Measurements from ENCODE around the gene CDH10. TPM values are rescaled to one million over a fixed set of nuclear protein-coding genes. Genes with fewer than 3 reads are reported as not detected.

Gene CDH10
- polyA plus RNA-seq, 2 donors: not detected

- no peaks in the 10 kb centered on the region for H3K27me3 ChIP-seq (ENCODE audit: control insufficient read depth in 1 of 2, insufficient read depth in 2 of 2, low read length in 2 of 2)
- no peak overlapping the region for H3K27ac ChIP-seq (ENCODE audit: low read depth in 2 of 2, low read length in 1 of 2)
These were observed 73.5 kb downstream of the CDH10 start for GRCh38 chr5:24571302-24571701.

GRCh38 chr5:24566933-24567332 lies 77.8 kb downstream of the CDH10 start:
- Histone ChIP-seq H3K27ac (ENCODE audit: low read depth in 2 of 2, low read length in 1 of 2) (no peak overlapping the region), H3K9me3 (ENCODE audit: control insufficient read depth in 2 of 2, insufficient read depth in 1 of 2, low read depth in 1 of 2, low read length in 1 of 2) (no peaks in the 10 kb centered on the region), H3K36me3 (ENCODE audit: control insufficient read depth in 2 of 2, insufficient read depth in 2 of 2, low read length in 1 of 2) (no peaks in the 10 kb centered on the region), H3K27me3 (ENCODE audit: control insufficient read depth in 1 of 2, insufficient read depth in 2 of 2, low read length in 2 of 2) (no peaks in the 10 kb centered on the region), H3K4me3 (ENCODE audit: low read depth in 1 of 2, low read length in 2 of 2) (no peak overlapping the region), H3K4me1 (ENCODE audit: control insufficient read depth in 2 of 2, insufficient read depth in 2 of 2, low read length in 1 of 2) (no peaks in the 10 kb centered on the region)

More at GRCh38 chr5:24571302-24571701, 73.5 kb downstream of the CDH10 start:
- Histone ChIP-seq H3K9me3 (ENCODE audit: control insufficient read depth in 2 of 2, insufficient read depth in 1 of 2, low read depth in 1 of 2, low read length in 1 of 2) (no peaks in the 10 kb centered on the region), H3K4me3 (ENCODE audit: low read depth in 1 of 2, low read length in 2 of 2) (no peak overlapping the region), H3K36me3 (ENCODE audit: control insufficient read depth in 2 of 2, insufficient read depth in 2 of 2, low read length in 1 of 2) (no peaks in the 10 kb centered on the region), H3K4me1 (ENCODE audit: control insufficient read depth in 2 of 2, insufficient read depth in 2 of 2, low read length in 1 of 2) (no peaks in the 10 kb centered on the region)

GRCh38 chr5:24555229-24555628 lies 89.5 kb downstream of the CDH10 start:
- Histone ChIP-seq H3K9me3 (ENCODE audit: control insufficient read depth in 2 of 2, insufficient read depth in 1 of 2, low read depth in 1 of 2, low read length in 1 of 2) (no peaks in the 10 kb centered on the region), H3K27ac (ENCODE audit: low read depth in 2 of 2, low read length in 1 of 2) (no peak overlapping the region), H3K4me3 (ENCODE audit: low read depth in 1 of 2, low read length in 2 of 2) (no peak overlapping the region), H3K27me3 (ENCODE audit: control insufficient read depth in 1 of 2, insufficient read depth in 2 of 2, low read length in 2 of 2) (no peaks in the 10 kb centered on the region), H3K36me3 (ENCODE audit: control insufficient read depth in 2 of 2, insufficient read depth in 2 of 2, low read length in 1 of 2) (no peaks in the 10 kb centered on the region), H3K4me1 (ENCODE audit: control insufficient read depth in 2 of 2, insufficient read depth in 2 of 2, low read length in 1 of 2) (no peaks in the 10 kb centered on the region)
- 59 to 64% methylated on average over 4 of the region's 4 CpGs for WGBS, 2 donors

- Histone ChIP-seq H3K9me3 (ENCODE audit: control insufficient read depth in 2 of 2, insufficient read depth in 1 of 2, low read depth in 1 of 2, low read length in 1 of 2) (peaks cover 0 to 2% of the 10 kb centered on the region in 2 donors), H3K27ac (ENCODE audit: low read depth in 2 of 2, low read length in 1 of 2) (no peak overlapping the region), H3K27me3 (ENCODE audit: control insufficient read depth in 1 of 2, insufficient read depth in 2 of 2, low read length in 2 of 2) (no peaks in the 10 kb centered on the region), H3K36me3 (ENCODE audit: control insufficient read depth in 2 of 2, insufficient read depth in 2 of 2, low read length in 1 of 2) (no peaks in the 10 kb centered on the region), H3K4me3 (ENCODE audit: low read depth in 1 of 2, low read length in 2 of 2) (no peak overlapping the region), H3K4me1 (ENCODE audit: control insufficient read depth in 2 of 2, insufficient read depth in 2 of 2, low read length in 1 of 2) (no peaks in the 10 kb centered on the region)
- 14 to 19% methylated on average over 2 of the region's 2 CpGs for WGBS, 2 donors
These were observed 97.6 kb downstream of the CDH10 start for GRCh38 chr5:24547132-24547531.

GRCh38 chr5:24539613-24540012 lies 105.2 kb downstream of the CDH10 start:
- Histone ChIP-seq H3K9me3 (ENCODE audit: control insufficient read depth in 2 of 2, insufficient read depth in 1 of 2, low read depth in 1 of 2, low read length in 1 of 2) (no peaks in the 10 kb centered on the region), H3K27ac (ENCODE audit: low read depth in 2 of 2, low read length in 1 of 2) (no peak overlapping the region), H3K4me1 (ENCODE audit: control insufficient read depth in 2 of 2, insufficient read depth in 2 of 2, low read length in 1 of 2) (no peaks in the 10 kb centered on the region), H3K27me3 (ENCODE audit: control insufficient read depth in 1 of 2, insufficient read depth in 2 of 2, low read length in 2 of 2) (no peaks in the 10 kb centered on the region), H3K36me3 (ENCODE audit: control insufficient read depth in 2 of 2, insufficient read depth in 2 of 2, low read length in 1 of 2) (no peaks in the 10 kb centered on the region), H3K4me3 (ENCODE audit: low read depth in 1 of 2, low read length in 2 of 2) (no peak overlapping the region)
- 29 to 33% methylated on average over 1 of the region's 1 CpG for WGBS, 2 donors

GRCh38 chr5:24538346-24538745 lies 106.4 kb downstream of the CDH10 start:
- no peak overlapping the region for H3K27ac ChIP-seq (ENCODE audit: low read depth in 2 of 2, low read length in 1 of 2)
- no peaks in the 10 kb centered on the region for H3K4me1 ChIP-seq (ENCODE audit: control insufficient read depth in 2 of 2, insufficient read depth in 2 of 2, low read length in 1 of 2)
- 59 to 69% methylated on average over 1 of the region's 1 CpG for WGBS, 2 donors
- no peak overlapping the region for H3K4me3 ChIP-seq (ENCODE audit: low read depth in 1 of 2, low read length in 2 of 2)
- no peaks in the 10 kb centered on the region for H3K27me3 ChIP-seq (ENCODE audit: control insufficient read depth in 1 of 2, insufficient read depth in 2 of 2, low read length in 2 of 2)
- no peaks in the 10 kb centered on the region for H3K36me3 ChIP-seq (ENCODE audit: control insufficient read depth in 2 of 2, insufficient read depth in 2 of 2, low read length in 1 of 2)
- H3K9me3 ChIP-seq (ENCODE audit: control insufficient read depth in 2 of 2, insufficient read depth in 1 of 2, low read depth in 1 of 2, low read length in 1 of 2): no peaks in the 10 kb centered on the region

- WGBS, 2 donors: 76 to 85% methylated on average over 2 of the region's 2 CpGs
- no peaks in the 10 kb centered on the region for H3K36me3 ChIP-seq (ENCODE audit: control insufficient read depth in 2 of 2, insufficient read depth in 2 of 2, low read length in 1 of 2)
- H3K9me3 ChIP-seq (ENCODE audit: control insufficient read depth in 2 of 2, insufficient read depth in 1 of 2, low read depth in 1 of 2, low read length in 1 of 2): no peaks in the 10 kb centered on the region
- H3K4me3 ChIP-seq (ENCODE audit: low read depth in 1 of 2, low read length in 2 of 2): no peak overlapping the region
- no peak overlapping the region for H3K27ac ChIP-seq (ENCODE audit: low read depth in 2 of 2, low read length in 1 of 2)
- H3K4me1 ChIP-seq (ENCODE audit: control insufficient read depth in 2 of 2, insufficient read depth in 2 of 2, low read length in 1 of 2): no peaks in the 10 kb centered on the region
- H3K27me3 ChIP-seq (ENCODE audit: control insufficient read depth in 1 of 2, insufficient read depth in 2 of 2, low read length in 2 of 2): no peaks in the 10 kb centered on the region
These were observed 109.1 kb downstream of the CDH10 start for GRCh38 chr5:24535646-24536045.

- H3K27me3 ChIP-seq (ENCODE audit: control insufficient read depth in 1 of 2, insufficient read depth in 2 of 2, low read length in 2 of 2): no peaks in the 10 kb centered on the region
- no peak overlapping the region for H3K27ac ChIP-seq (ENCODE audit: low read depth in 2 of 2, low read length in 1 of 2)
- H3K4me3 ChIP-seq (ENCODE audit: low read depth in 1 of 2, low read length in 2 of 2): no peak overlapping the region
- WGBS, 2 donors: 82 to 84% methylated on average over 1 of the region's 1 CpG
- H3K36me3 ChIP-seq (ENCODE audit: control insufficient read depth in 2 of 2, insufficient read depth in 2 of 2, low read length in 1 of 2): no peaks in the 10 kb centered on the region
- H3K4me1 ChIP-seq (ENCODE audit: control insufficient read depth in 2 of 2, insufficient read depth in 2 of 2, low read length in 1 of 2): no peaks in the 10 kb centered on the region
- no peaks in the 10 kb centered on the region for H3K9me3 ChIP-seq (ENCODE audit: control insufficient read depth in 2 of 2, insufficient read depth in 1 of 2, low read depth in 1 of 2, low read length in 1 of 2)
These were observed 113.9 kb downstream of the CDH10 start for GRCh38 chr5:24530906-24531305.

- Histone ChIP-seq H3K27ac (ENCODE audit: low read depth in 2 of 2, low read length in 1 of 2) (no peak overlapping the region), H3K4me3 (ENCODE audit: low read depth in 1 of 2, low read length in 2 of 2) (no peak overlapping the region), H3K4me1 (ENCODE audit: control insufficient read depth in 2 of 2, insufficient read depth in 2 of 2, low read length in 1 of 2) (no peaks in the 10 kb centered on the region), H3K36me3 (ENCODE audit: control insufficient read depth in 2 of 2, insufficient read depth in 2 of 2, low read length in 1 of 2) (no peaks in the 10 kb centered on the region), H3K9me3 (ENCODE audit: control insufficient read depth in 2 of 2, insufficient read depth in 1 of 2, low read depth in 1 of 2, low read length in 1 of 2) (no peaks in the 10 kb centered on the region), H3K27me3 (ENCODE audit: control insufficient read depth in 1 of 2, insufficient read depth in 2 of 2, low read length in 2 of 2) (no peaks in the 10 kb centered on the region)
- WGBS, 2 donors: 62 to 68% methylated on average over 7 of the region's 7 CpGs
These were observed 119.4 kb downstream of the CDH10 start for GRCh38 chr5:24525414-24525813.

GRCh38 chr5:24512423-24512822 lies 132.4 kb downstream of the CDH10 start:
- no peaks in the 10 kb centered on the region for H3K9me3 ChIP-seq (ENCODE audit: control insufficient read depth in 2 of 2, insufficient read depth in 1 of 2, low read depth in 1 of 2, low read length in 1 of 2)
- H3K27ac ChIP-seq (ENCODE audit: low read depth in 2 of 2, low read length in 1 of 2): no peak overlapping the region
- H3K4me3 ChIP-seq (ENCODE audit: low read depth in 1 of 2, low read length in 2 of 2): no peak overlapping the region
- H3K36me3 ChIP-seq (ENCODE audit: control insufficient read depth in 2 of 2, insufficient read depth in 2 of 2, low read length in 1 of 2): no peaks in the 10 kb centered on the region
- H3K27me3 ChIP-seq (ENCODE audit: control insufficient read depth in 1 of 2, insufficient read depth in 2 of 2, low read length in 2 of 2): no peaks in the 10 kb centered on the region
- no peaks in the 10 kb centered on the region for H3K4me1 ChIP-seq (ENCODE audit: control insufficient read depth in 2 of 2, insufficient read depth in 2 of 2, low read length in 1 of 2)

All from esophagus (tissue), 2 donors.